HG02571 (cell line): Measurements from ENCODE around the gene EPB41L5.
"Not testable (repeated sequence)": the region's sequence is repeated elsewhere in the genome, so short reads cannot be mapped to it uniquely, and the experiment has no call there.

ENCODE experiments used
- ATAC-seq: cut with Tn5 transposase; IDR thresholded peaks from one replicate; pipeline ENCODE4 v1.9.1; 2021; ENCODE audit warnings: mild to moderate bottlenecking, moderate library complexity; ENCODE audit not compliant: unreplicated experiment

The EPB41L5 gene

GRCh38 chr2:120140866-120141265 lies 128.0 kb downstream of the EPB41L5 start:
- ATAC-seq = no peak

- ATAC-seq = no peak
Measured at GRCh38 chr2:120141300-120142069, 128.6 kb downstream of the EPB41L5 start.

GRCh38 chr2:120142528-120143219 lies 129.8 kb downstream of the EPB41L5 start:
- no peak for ATAC-seq

GRCh38 chr2:120148229-120148628 lies 135.4 kb downstream of the EPB41L5 start:
- no peak for ATAC-seq

GRCh38 chr2:120148669-120149068 lies 135.8 kb downstream of the EPB41L5 start:
- no peak for ATAC-seq

- ATAC-seq = no peak
Measured at GRCh38 chr2:120149406-120149805, 136.5 kb downstream of the EPB41L5 start.

- ATAC-seq = no peak
Measured at GRCh38 chr2:120150040-120150482, 137.2 kb downstream of the EPB41L5 start.

- ATAC-seq = no peak
Measured at GRCh38 chr2:120155308-120155707, 142.4 kb downstream of the EPB41L5 start.

GRCh38 chr2:120158658-120159057 lies 145.8 kb downstream of the EPB41L5 start:
- not testable (repeated sequence) for ATAC-seq

- no peak for ATAC-seq
Measured at GRCh38 chr2:120161190-120161589, 148.3 kb downstream of the EPB41L5 start.

- no peak for ATAC-seq
Measured at GRCh38 chr2:120162716-120163115, 149.8 kb downstream of the EPB41L5 start.

- no peak for ATAC-seq
Measured at GRCh38 chr2:120167272-120167671, 154.4 kb downstream of the EPB41L5 start.

GRCh38 chr2:120169020-120169419 lies 156.1 kb downstream of the EPB41L5 start:
- ATAC-seq = no peak

GRCh38 chr2:120174963-120175581 lies 162.2 kb downstream of the EPB41L5 start:
- ATAC-seq = no peak

- ATAC-seq = no peak
Measured at GRCh38 chr2:120176526-120176925, 163.6 kb downstream of the EPB41L5 start.

- peak; percentile 96 for ATAC-seq
Measured at GRCh38 chr2:120177001-120177621, 164.2 kb downstream of the EPB41L5 start.

- ATAC-seq = no peak
Measured at GRCh38 chr2:120177973-120178372, 165.1 kb downstream of the EPB41L5 start.

- ATAC-seq = no peak
Measured at GRCh38 chr2:120179396-120179795, 166.5 kb downstream of the EPB41L5 start.

GRCh38 chr2:120180066-120180465 lies 167.2 kb downstream of the EPB41L5 start:
- no peak for ATAC-seq

- no peak for ATAC-seq
Measured at GRCh38 chr2:120182019-120182560, 169.2 kb downstream of the EPB41L5 start.

GRCh38 chr2:120189189-120189588 lies 176.3 kb downstream of the EPB41L5 start:
- no peak for ATAC-seq
